HEK293T (cell line): ENCODE data around the gene PTPRM.

ENCODE experiments used
- ARNT ChIP-seq: fragments of 450-650 bp; IDR thresholded peaks from 2 replicates; pipeline ENCODE4 v1.6.1; 2017; ENCODE audit warnings: mild to moderate bottlenecking
- BHLHE40 ChIP-seq: fragments of 450-650 bp; IDR thresholded peaks from 2 replicates; pipeline ENCODE4 v1.6.1; 2016; ENCODE audit warnings: mild to moderate bottlenecking, moderate library complexity, borderline replicate concordance
- ELF4 ChIP-seq: fragments of 450-650 bp; IDR thresholded peaks from 2 replicates; pipeline ENCODE4 v1.6.1; 2017; ENCODE audit warnings: antibody characterized with exemption
- FOXA1 ChIP-seq: fragments of 450-650 bp; IDR thresholded peaks from 2 replicates; pipeline ENCODE4 v1.6.1; 2016; ENCODE audit warnings: mild to moderate bottlenecking
- FOXM1 ChIP-seq: fragments of 450-650 bp; IDR thresholded peaks from 2 replicates; pipeline ENCODE4 v1.6.1; 2017; ENCODE audit warnings: mild to moderate bottlenecking, borderline replicate concordance
- HDGF ChIP-seq: fragments of 450-650 bp; IDR thresholded peaks from 2 replicates; pipeline ENCODE4 v1.6.1; 2017; ENCODE audit warnings: antibody characterized with exemption, borderline replicate concordance
- L3MBTL2 ChIP-seq: fragments of 450-650 bp; conservative IDR thresholded peaks from 2 replicates; pipeline ENCODE4 v1.6.1; 2016; ENCODE audit warnings: mild to moderate bottlenecking
- LEF1 ChIP-seq: fragments of 450-650 bp; IDR thresholded peaks from 2 replicates; pipeline ENCODE4 v1.6.1; 2017; ENCODE audit warnings: mild to moderate bottlenecking, borderline replicate concordance
- NFRKB ChIP-seq: fragments of 450-650 bp; IDR thresholded peaks from 2 replicates; pipeline ENCODE4 v1.6.1; 2016; ENCODE audit warnings: mild to moderate bottlenecking, moderate library complexity
- SP1 ChIP-seq: fragments of 450-650 bp; IDR thresholded peaks from 2 replicates; pipeline ENCODE4 v1.6.1; 2017
- SUZ12 ChIP-seq: fragments of 450-650 bp; IDR thresholded peaks from 2 replicates; pipeline ENCODE4 v1.6.1; 2016; ENCODE audit warnings: mild to moderate bottlenecking
- TARDBP ChIP-seq: fragments of 450-650 bp; IDR thresholded peaks from 2 replicates; pipeline ENCODE4 v1.6.1; 2016
- ZNF384 ChIP-seq: fragments of 450-650 bp; IDR thresholded peaks from 2 replicates; pipeline ENCODE4 v1.6.1; 2016

GRCh38 chr18:7793100-7793499 is 226.0 kb downstream of the PTPRM start:
- TF ChIP-seq LEF1 (no peak), BHLHE40 (no peak), ZNF384 (no peak), SUZ12 (no peak), L3MBTL2 (no peak), ARNT (no peak), FOXA1 (no peak), NFRKB (no peak), SP1 (no peak), HDGF (no peak), TARDBP (no peak), FOXM1 (no peak), ELF4 (no peak)
